GM12891 (cell line): ENCODE results near the gene SMYD1.

Experiments
- PAX5 ChIP-seq: IDR thresholded peaks from 2 replicates; pipeline ENCODE4 v1.6.1; 2011; ENCODE audit warnings: low read length, moderate library complexity, mild to moderate bottlenecking; ENCODE audit not compliant: insufficient read depth, severe bottlenecking
- POLR2A ChIP-seq: IDR thresholded peaks from 2 replicates; pipeline ENCODE4 v1.6.1; 2011; ENCODE audit warnings: low read depth, low read length, control low read depth
- POLR2AphosphoS5 ChIP-seq: IDR thresholded peaks from 2 replicates; pipeline ENCODE4 v1.6.1; 2011; ENCODE audit warnings: low read depth, low read length, control low read depth
- POU2F2 ChIP-seq: IDR thresholded peaks from 2 replicates; pipeline ENCODE4 v1.6.1; 2011; ENCODE audit warnings: low read depth, mild to moderate bottlenecking, control low read depth, low read length, moderate library complexity
- SPI1 ChIP-seq: IDR thresholded peaks from 2 replicates; pipeline ENCODE4 v1.6.1; 2011; ENCODE audit warnings: low read depth, low read length, control low read depth
- TAF1 ChIP-seq: IDR thresholded peaks from 2 replicates; pipeline ENCODE4 v1.6.1; 2011; ENCODE audit warnings: low read depth, low read length, control low read depth

GRCh38 chr2:88070055-88070454 is 2.4 kb downstream of the SMYD1 start:
- TF ChIP-seq POLR2AphosphoS5: no peak
- no peak for TF ChIP-seq SPI1
- TF ChIP-seq POLR2A: no peak
- no peak for TF ChIP-seq POU2F2
- TF ChIP-seq TAF1: no peak
- TF ChIP-seq PAX5: no peak
